Activated CD4-positive, alpha-beta T cell treated with anti-CD3 and anti-CD28 coated beads, Interleukin-2, amount 50 U/mL, for 1 hour (primary cell): ENCODE results near the gene XKR7.
"Not testable (repeated sequence)": the region's sequence is repeated elsewhere in the genome, so short reads cannot be mapped to it uniquely, and the experiment has no call there.

Experiments
- DNase-seq: peaks from one replicate; pipeline ENCODE4 v3.0.0-alpha.2; 2020

The XKR7 gene, protein sequence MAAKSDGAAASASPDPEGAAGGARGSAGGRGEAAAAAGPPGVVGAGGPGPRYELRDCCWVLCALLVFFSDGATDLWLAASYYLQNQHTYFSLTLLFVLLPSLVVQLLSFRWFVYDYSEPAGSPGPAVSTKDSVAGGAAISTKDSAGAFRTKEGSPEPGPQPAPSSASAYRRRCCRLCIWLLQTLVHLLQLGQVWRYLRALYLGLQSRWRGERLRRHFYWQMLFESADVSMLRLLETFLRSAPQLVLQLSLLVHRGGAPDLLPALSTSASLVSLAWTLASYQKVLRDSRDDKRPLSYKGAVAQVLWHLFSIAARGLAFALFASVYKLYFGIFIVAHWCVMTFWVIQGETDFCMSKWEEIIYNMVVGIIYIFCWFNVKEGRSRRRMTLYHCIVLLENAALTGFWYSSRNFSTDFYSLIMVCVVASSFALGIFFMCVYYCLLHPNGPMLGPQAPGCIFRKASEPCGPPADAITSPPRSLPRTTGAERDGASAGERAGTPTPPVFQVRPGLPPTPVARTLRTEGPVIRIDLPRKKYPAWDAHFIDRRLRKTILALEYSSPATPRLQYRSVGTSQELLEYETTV

DNA sequence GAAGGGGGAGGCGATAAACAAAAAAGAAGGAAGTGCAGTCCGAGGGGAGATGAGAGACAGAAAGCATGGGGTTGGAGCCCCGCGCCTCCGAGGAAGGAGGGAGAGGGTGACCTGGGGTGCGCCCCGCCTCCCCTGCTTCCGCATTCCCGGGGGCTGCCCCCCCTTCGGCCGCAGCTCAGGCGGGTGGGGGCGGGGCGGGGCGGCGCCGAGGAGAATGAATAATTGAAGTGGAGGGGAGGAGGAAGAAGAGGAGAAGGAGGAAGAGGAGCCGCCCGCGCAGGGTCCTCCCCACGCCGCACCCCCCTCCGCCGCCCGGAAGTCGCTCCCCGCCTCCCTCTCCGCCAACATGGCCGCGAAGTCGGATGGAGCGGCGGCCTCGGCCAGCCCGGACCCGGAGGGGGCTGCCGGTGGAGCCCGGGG lies at the start of gene XKR7:
Gene XKR7, plus strand, starts transcription at position 322 of the 420 bp plus-strand sequence. Its CDS starts 25 bp downstream, at position 347.
- DNase-seq: no peak

DNA sequence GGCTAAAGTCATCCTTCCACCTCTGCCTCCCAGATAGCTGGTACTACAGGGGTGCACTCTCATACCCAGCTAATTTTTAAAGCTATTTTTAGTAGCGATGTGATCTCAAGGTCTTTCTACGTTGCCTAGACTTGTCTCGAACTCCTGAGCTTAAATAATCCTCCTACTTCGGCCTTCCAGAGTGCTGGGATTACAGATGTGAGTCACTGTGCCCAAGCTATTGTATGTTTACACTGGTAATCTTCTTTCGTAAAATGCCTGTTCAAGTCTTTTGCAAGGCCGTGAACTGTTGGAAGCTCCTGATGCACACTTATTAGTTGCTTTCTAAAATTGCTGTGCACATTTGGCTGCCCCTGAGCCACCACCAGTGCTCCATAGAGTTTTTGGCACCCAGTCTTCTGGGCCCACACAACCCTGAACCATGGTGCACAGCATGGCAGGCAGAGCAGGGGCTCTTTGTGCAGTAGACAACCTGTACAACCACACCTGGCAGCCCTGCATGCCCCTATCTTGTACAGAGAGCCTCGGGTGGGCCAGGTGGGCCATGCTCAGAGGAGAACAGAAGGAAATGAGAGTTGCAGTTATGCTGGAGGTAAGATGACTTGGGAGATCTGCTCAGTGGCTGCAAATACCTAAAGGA lies 49.4 kb upstream of the XKR7 start:
- no peak for DNase-seq

DNA sequence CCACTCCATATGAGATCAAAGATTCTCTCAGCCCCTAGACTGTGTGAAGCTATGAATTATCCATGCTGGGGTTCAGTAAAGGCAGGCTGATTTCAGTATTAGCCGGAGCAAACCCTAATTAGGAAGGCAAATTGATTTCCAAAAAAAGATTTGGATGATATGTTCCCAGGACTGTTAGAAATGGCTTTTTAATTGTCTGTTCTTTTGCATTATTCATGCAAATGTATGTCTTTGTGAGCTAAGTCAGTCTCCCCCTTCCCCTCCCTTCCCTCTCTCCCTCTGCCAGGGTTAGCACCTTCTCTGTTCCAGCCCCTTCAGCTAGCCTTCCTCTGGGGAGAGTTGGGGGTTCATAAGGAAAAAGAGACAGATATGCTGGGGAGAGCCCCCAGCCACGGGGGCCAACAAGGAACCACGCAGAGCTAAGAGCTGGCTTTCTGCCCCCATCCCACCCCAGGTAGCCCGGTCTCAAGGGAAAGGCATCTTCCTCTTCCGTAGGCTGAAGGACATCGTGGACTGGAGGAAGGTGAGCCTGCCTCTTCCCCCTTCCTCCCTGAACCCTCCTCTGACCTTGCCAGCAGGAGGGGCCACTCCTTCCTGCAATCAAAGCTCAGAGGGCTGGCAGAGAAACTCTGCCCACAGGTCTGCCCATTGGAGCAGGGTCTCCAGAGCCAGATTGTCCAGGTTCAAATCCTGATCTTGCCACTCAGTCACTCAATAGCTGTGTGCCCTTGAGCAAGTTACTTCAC lies 48.4 kb upstream of the XKR7 start:
- DNase-seq: no peak

DNA sequence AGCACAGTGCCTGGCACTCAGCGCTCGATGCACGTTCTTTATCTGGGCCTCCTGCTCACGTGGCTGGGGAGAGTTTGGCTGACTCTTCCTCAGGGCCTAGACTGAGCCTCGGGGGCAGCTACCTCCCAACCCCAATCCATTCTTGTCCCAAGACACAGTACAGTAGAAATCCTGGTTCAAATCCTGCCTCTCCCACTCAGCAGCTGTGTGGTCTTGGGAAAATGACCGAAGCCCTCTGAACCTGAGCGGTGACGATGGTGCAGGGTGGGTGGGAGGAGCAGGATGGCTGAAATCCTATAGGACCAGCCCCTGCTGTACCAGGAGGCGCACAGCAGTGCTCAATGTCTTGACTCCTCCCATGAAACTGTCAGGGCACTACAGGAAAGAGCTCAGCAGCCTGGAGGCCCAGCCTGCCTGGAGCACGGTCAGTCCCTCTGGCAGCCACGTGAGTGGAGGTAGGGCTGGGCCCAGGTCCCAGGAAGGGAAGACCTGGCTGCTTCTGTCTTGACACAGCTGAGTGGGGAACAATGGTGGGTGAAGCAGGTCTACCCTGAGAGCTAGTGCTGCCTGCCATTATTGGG lies 47.6 kb upstream of the XKR7 start:
- no peak for DNase-seq

DNA sequence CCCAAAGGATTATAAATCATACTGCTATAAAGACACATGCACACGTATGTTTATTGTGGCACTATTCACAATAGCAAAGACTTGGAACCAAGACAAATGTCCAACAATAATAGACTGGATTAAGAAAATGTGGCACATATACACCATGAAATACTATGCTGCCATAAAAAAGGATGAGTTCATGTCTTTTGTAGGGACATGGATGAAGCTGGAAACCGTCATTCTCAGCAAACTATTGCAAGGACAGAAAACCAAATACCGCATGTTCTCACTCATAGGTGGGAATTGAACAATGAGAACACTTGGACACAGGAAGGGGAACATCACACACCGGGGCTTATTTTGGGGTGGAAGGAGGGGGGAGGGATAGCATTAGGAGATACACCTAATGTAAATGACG lies 46.5 kb upstream of the XKR7 start:
- DNase-seq: not testable (repeated sequence)

DNA sequence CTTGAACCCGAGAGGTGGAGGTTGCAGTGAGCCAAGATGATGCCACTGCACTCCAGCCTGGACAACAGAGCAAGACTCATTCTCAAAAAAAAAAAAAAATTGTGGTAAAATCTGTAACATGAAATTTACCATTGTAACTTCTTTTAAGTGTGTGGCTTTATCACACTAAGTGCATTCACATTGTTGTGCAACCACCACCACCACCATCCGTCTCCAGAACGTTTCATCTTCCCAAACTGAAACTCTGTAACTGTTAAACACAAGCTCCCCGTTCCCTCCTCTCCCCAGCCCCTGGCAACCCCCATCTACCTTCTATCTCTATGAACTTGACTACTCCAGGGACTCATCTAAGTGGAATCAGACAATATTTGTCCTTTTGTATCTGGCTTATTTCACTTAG lies 45.8 kb upstream of the XKR7 start:
- DNase-seq: no peak

DNA sequence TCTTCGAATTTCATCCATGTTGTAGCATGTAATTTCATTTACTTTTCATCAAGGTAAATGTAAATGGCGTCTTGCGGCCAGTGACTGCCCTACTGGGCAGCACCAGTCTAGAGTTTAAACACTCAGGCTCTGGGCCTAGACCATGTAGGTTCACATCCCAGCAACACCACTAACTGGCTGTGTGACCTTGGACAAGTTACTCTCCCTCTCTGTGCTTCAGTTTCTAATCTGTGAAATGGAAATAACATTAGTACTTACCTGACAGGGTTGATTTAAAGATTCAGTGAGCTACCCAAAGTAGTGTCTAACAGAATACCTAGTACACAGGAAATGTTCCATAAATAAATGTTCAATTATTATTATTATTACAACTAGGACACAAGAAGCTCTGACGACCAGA lies 45.4 kb upstream of the XKR7 start:
- DNase-seq: no peak

DNA sequence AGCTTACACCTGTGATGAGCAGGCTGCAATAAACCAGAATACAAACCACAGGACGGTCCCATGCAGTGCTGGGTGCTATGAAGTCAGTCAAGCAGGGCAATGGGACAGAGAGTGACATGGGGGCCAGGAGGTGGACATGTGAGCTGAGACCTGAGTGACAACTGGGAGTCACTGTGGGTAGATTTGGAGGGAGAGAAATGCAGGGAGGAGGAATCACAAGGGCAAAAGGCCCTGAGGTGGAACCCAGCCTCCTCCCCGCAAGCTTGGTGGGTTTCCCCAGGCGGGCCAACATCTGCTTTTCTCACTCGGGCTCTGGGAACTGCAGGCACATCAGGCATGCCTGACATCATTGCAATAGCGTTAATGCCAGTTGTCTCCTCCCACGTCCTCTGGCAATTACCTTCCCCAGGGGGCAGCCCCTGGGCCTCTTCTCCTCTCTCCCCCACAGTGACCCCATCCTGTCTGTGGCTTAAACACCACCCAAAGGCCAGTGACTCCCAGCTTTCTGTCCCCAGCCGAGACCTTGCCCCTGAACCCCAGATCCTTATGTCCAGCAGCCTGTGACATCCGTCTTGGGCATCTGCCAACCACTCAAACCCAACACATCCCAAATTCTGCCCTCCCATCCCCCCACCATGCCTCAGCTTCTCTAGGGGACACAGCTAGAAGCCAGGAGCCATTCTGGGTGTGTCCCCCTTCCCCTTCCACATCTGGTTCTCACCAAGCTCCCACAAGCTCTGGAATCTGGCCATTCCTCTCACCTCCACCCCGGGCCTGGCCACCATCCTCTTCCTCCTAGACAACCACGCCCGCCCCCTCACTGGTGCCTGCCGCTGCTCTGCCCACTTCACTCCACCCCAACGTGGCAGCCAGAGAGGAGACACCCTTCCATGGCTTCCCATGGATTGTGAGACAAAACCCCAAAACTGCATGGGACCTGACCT lies 44.3 kb upstream of the XKR7 start:
- DNase-seq: no peak

DNA sequence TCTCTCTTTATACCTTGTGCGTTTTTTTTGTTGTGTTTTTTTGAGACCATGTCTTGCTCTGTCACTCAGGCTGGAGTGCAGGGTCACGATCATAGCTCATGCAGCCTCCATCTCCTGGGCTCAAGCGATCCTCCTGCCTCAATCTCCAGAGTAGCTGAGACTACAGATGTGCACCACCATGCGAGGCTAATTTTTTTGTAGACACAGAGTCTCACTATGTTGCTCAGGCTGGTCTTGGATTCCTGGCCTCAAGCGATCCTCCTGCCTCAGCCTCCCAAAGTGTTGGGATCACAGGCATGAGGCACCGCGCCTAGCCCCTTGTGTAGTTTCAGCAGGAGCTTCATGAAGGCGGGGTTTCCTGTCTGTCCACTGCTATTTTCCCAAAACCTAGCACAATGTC lies 43.4 kb upstream of the XKR7 start:
- no peak for DNase-seq

DNA sequence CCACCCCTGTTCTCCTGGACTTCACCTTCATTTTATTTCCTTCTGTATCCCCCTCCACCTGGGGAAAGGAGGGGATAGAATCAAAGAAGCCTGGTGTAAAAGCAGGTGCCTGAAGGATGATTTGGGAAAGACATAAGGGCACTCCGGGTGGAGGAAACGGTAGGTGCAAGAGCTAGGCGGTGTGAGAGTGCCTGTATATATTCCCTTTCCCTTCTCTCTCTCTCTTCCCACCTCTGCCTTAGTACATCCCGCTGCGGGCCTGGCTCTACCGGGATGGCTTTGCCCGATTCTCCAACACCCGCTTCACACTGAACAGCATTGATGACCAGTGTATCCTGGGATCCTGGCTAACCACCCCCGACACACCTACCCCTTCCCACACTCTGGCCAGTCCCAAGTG lies 42.3 kb upstream of the XKR7 start:
- no peak for DNase-seq

DNA sequence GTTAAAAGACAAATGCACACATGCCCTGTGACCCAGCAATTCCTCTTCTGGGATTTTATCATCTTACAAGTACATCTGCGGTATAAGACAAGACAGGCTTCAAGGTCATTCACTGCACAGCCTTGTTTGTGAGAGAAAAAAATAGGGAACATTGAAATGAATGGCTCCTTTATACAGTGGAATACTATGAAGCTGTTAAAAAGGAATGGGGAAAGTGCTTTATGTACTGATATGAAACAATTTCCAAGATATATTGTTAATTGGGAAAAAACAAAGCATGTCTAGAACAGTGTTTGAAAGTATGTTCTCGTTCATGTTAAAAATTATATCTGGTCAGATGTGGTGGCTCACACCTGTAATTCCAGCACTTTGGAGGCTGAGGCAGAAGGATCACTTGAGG lies 41.5 kb upstream of the XKR7 start:
- DNase-seq: no peak

DNA sequence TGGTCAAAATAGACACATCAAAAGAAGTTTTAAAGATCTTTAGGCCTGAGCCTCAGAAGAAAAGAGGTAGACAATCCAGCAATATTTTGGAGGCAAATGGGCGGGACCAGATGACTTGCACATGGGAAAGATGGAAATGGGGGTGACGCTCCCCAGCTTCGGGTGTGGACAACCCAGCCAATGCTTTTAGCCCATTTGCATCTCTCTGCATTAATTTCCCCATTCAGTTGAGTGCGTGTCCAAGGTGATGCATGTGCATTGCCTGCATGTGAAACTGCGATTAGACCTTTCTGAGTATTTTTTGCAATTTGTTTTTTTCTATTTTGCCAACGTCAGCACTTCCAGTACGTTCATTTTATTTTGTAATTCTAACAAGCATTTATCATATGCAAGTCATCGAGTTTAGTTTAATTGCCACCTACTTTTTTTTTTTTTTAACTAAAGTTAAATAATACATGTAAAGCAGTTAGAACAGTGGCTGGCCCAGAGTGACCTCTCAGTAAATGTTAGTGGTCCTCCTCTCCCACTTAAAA lies 40.3 kb upstream of the XKR7 start:
- no peak for DNase-seq

DNA sequence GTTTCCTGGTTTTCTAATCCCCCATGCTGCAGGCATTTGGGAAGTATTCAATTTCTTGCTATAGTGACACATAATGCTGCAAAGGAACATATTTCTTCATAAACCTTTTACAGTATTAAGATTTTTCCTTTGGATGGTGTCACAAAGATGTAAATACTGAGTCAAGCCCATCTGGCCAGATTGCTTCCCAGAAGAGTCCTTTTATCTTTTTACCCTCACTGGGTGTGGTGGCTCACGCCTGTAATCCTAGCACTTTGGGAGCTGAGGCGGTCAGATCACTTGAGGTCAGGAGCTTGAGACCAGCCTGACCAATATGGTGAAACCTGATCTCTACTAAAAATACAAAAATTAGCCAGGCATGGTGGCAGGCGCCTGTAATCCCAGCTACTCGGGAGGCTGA lies 38.3 kb upstream of the XKR7 start:
- not testable (repeated sequence) for DNase-seq

DNA sequence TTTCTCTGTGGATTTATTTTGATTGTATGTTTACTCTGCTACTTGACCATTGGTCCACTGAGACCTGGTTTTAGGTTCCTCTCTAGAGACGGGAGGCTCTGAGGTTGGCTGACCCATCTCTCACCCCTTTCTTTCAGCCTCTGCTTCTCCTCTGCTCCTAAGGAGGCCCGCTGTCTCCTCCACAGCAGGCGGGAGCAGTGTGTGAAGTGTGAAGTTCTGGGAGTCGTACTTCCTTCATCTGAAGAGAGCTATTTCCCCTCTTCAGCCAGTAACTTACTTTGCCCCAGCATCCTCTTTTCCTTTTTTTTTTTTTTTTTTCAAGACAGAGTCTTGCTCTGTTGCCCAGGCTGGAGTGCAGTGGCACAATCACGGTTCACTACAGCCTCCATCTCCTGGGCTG lies 37.2 kb upstream of the XKR7 start:
- no peak for DNase-seq

DNA sequence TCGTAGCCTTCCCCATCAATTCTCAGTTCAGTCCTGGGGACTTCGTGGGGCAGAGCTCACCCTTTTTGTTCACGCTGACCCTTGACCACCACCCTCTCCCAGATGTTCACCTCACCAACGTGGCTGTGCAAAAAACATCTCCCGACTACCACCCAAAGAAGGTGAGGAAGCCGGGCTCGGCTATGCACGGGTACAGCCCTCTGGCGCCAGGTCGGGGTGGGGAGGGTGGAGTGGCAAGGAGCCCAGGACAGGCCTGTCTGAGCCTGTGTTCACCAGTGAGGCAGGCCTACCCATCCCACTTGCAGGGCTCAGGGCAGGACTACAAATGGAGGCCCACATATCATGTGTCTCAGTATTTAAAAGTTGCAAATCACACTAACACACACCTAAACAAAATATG lies 34.3 kb upstream of the XKR7 start:
- no peak for DNase-seq

DNA sequence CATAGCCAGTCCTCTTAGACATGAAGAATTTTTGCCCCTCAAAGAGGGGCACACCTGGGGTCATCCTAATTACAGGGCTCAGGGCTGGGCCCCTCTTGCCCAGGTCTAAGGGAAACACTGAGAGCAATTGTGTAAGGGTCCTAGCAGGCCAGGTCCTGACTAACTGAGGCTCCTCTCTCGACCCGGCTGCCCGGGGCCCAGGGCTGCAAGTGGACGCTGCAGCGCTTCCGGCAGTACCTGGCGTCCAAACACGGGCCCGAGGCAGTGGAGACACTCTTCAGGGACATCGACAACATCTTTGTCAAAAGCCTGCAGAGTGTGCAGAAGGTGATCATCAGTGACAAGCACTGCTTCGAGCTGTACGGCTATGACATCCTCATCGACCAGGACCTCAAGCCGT lies 33.5 kb upstream of the XKR7 start:
- no peak for DNase-seq

DNA sequence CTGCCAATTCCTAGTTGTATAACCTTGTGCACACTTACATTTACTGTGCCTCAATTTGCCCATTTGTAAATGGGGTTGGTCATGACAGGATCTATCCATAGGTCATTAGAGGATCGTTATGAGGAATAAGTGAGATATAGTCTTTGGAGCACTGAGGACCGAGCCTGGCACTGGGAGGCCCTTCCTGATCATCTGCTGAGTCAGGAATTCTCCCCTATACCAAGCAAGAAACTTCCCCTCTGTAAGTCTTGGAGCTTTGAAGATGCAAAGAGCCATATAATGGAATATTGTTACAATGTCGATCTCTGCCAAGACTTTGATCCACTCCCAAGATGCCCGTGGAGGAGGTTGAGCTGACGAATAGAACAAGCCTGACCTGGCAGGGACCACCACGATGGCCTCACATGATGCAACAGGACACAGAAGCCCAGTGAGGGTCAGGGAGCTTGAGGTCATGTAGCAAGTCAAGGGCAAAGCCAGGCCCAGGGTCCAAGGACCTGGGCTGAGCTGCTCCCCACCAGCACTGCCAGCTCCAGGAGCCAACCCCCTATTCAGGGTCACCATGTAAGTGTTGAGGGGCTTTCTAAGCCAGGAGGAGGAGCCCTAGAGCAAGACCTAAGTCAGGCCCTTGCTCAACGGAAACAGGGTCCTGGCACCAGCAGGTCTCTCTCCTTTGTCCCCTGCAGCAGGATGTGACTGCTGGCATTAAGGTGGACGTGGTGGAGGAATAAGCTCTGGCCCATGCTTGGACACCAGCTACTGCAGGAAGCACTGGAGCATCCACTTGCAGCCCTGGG lies 32.8 kb upstream of the XKR7 start:
- no peak for DNase-seq

DNA sequence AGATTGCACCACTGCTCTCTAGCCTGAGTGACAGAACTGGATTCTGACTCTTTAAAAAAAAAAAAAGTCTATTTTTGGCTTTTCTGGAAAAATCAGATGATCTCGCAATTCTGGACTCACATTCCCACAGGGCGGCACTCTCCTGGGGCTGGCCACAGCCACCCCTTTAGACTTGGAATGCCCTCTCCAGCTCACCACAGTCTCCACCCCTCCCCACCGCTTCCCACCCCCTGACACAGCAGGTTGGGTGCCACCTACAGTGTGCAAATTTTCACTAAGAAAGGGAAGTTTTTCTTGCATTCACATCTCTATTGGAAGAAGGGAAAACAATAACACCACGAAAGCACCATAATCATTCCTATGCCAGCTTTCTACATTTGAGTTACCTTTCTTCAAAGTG lies 31.5 kb upstream of the XKR7 start:
- DNase-seq: no peak

DNA sequence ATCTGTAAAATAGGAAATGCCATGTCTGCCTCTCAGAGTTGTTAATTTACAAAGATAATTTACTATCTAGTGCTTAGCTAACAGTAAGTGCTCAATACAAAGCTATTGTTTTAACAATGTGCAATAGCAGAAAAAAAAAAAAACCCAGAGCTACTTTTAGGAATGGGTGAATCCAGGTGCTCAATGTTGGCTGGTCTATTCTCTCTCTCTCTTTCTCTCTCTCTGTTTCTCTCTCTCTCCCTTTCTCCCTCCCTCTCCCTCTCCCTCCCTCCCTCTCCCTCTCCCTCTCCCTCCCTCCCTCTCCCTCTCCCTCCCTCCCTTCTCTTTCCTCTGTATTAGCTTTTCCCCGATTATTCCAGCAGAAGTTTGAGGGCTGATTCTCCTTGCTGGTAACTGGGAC lies 30.1 kb upstream of the XKR7 start:
- DNase-seq: no peak

DNA sequence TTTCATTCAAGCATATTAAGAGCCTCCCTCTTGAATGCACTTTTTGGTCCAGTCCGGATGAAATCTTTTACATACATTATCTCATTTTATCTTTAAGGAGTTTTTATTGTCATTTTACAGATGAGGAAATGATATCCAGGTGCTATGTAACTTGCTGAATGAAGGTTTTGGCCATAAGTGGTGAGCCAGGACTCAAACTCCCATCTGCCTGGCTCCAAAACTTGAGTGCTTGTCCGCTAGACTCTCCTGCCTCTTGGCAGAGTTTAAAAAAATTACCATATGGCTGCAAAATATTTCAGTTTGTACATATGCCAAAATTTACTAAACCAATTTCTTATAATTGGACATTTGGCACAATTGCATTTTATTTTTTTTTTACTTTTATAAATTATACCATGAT lies 28.3 kb upstream of the XKR7 start:
- no peak for DNase-seq

DNA sequence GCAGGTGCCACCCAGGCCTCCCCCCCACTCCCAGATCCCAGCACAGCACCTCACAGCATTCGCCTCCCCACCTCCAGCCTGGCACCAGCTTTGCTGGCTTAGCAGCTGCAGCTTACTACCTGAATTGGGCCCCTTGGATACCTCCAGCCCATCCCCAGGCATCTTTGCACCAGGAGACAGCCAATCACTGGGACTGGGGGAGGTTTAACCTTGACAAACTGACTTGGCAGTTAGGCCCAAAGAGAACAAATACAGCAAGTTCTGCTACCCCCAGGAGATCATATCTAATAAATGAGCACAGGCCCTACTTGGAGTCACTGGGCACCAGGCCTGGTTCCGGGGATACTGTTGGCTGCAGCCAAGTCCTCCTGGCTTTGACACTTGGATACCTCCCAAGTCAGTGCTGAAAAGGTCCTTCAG lies 24.9 kb upstream of the XKR7 start:
- no peak for DNase-seq
